NOMO-1 treated with dmso at 0.1 percent for 144 hours (cell line): ENCODE data around the gene ZNF831.

Source experiments
- DNase-seq: peaks from one replicate; lab custom pipeline; 2025; ENCODE audit not compliant: unreplicated experiment; lab: John Stamatoyannopoulos, UW

ZNF831 gene

DNA sequence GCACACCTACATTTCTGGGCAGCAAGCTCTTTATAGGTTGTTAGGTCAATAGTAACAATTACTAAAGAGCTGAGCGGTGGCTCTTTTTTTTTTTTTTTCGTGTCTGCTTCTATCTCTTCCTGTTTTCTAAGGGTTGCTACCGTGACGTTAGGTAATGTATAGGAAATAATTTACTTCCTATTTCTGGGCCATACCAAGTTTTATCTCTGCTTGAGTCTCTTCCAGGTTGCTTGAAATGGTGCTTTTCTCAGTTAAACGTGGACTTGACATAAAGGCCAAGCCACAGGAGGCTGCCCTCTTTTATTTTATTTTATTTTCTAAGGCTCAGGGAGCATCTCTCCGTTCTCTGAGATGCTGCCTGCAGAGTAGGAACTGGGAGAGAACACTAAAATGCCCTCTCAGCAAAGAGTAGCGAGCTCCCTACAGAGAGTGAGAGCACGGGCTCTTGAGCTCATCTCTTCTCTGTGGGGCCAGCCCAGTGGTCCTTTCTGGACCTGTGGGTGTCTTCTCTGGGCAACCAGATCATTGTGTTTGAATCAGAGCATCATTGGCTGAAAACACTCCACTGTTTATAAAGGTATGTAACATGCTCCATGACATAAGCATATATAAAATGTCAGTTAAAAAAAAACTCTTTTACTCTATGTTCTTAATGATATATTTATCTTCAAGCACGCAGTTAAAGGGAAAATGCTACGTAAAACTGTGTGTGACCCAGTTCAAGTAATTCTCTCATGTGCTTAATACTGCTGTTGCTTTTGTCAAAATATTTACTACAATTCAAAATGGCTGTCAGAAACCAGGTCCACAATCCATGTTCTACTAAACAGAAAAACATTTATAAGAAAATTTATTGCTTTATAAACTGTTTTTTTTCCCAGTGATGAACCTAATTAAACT lies at the start of gene ZNF831:
ZNF831 (plus strand) TSS at position 191 of the 900 bp plus-strand sequence. CDS start 27,199 bp downstream, outside the sequence.
- DNase-seq = peak; percentile 65

- DNase-seq = no peak
These were observed 46.1 kb upstream of the ZNF831 start for GRCh38 chr20:59117526-59117925.

GRCh38 chr20:59118855-59119254 lies 44.8 kb upstream of the ZNF831 start:
- DNase-seq = no peak

GRCh38 chr20:59120491-59120890 lies 43.1 kb upstream of the ZNF831 start:
- peak; percentile 31 for DNase-seq

DNA sequence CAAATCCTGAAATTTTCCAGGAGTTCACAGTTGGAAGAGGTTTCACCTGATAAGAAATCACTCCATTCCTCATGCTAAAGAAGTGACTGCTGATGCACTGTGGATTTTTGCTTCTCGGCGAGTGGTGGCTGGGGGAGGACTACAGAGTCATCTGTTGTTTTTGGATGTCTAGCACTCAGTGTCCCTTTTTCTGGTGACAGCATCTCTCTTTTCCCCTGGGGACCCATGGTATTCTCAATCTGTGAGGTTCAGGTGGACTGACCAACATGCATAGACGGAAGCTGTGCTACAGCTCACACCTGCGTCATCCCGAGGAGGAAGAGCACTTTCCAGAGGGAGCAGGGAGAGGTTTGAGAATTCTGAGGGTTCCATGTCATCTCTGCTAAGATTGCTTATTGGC lies 42.7 kb upstream of the ZNF831 start:
- no peak for DNase-seq

DNA sequence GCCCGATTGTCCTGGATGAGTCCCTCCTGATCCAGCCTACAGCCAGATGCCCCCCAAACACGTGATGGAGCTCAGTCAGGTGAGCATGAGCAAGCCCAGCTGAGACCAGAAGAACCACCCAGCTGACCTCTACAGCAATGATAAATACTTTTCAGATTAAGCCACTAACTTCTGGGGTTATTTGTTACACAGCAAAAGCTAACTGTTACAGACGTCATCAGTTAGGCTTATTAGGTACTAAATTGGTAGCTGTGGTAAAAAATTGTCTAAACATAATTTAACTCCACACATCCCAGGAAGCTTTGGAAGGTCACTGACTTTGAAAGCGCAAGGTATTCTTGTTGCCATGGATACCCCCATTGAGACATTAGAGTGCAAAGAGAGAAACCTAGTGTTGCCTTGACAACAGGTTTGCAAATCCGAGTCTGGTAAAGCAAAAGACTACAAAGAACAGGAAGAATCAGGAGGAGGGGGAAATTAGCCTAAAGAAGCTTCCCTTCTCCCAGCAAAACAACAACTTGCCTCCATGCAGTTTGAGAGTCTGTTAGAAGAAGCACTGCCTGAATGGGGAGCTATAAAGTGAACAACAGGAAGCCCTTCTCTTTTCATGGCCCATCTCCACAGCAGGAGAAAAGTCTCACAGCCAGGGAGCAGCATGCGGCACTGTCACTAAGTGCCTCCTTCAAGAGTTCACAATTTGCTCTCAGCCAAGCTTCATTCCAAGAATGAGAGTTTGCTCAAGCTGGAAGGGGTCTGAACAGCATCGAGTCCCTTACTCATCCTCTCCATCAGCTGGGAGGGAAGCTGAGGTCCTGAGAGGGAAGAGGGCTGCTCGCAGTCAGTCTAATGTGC lies 41.7 kb upstream of the ZNF831 start:
- no peak for DNase-seq

DNA sequence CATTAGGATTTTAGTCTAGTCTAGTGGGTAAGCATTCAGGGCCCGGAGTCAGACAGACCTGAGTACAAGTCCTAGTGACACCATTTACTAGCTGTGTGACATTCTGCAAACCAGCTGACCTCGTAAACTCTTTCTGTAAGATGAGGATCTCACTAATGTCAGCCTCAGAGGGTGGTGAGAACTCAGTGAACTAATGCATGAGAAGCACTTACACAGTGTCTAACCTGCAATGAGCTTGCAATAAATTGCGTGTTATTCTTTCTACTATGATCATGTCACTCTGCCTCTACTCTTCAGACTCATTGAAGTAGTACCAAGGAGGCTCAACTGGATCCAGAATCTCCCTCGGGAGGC lies 41.1 kb upstream of the ZNF831 start:
- DNase-seq = no peak

GRCh38 chr20:59123011-59123677 lies 40.5 kb upstream of the ZNF831 start:
- no peak for DNase-seq

- no peak for DNase-seq
These were observed 39.9 kb upstream of the ZNF831 start for GRCh38 chr20:59123678-59124255.

DNA sequence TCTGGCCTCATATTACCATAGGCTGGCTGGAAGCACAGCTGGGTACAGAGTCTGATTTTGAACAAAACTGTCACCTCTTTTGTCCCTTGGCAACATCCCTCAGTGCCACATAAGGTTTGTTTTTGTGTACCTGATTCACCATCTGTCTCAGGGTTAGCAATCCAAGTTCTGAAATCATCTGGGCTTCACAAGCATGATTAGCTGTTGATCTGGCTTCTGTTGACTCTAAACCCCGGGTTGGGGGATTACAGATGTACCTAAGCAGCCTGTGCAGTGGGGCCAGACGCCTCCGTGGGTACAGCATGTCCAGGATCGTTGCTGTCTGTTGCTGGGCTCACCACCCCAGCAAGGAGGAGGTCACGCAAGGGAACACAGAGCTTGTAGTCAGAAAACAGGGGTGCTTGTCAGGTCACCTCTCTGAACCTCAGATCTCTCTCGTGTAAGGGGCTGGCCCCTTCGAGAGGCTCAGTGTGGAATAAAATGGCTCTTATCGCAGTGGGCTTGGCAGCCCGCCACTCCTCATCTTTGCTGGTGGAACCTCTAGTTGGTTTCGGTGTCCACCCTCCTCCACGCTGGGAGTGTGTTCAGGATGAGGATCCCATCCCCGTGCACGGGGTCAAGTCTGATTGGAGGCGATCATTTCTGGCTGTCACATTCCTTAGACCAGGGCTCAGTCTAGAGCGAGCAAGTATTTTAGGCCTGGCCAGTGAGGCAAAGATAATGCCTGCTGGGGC lies 39.2 kb upstream of the ZNF831 start:
- DNase-seq = no peak

- no peak for DNase-seq
These were observed 38.3 kb upstream of the ZNF831 start for GRCh38 chr20:59125332-59125731.

DNA sequence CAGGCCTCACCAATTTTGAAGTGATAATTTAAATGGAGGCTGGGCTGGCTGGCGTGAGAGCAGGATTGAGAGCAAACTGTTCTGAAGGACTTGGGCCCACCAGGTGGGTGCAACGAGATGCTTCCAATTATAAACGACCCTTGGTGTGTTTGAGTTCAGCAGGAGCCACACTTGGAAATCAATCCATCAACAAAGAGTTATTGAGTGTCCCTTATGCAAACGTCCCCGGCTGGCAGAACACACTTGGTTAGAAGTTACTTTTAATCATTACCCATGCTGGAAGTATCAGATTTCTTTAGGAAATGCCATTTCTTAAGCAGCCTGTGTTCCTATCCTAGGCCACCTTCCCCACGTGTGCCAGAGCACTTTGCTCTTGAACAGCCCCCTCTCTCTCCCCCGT lies 37.8 kb upstream of the ZNF831 start:
- no peak for DNase-seq

DNA sequence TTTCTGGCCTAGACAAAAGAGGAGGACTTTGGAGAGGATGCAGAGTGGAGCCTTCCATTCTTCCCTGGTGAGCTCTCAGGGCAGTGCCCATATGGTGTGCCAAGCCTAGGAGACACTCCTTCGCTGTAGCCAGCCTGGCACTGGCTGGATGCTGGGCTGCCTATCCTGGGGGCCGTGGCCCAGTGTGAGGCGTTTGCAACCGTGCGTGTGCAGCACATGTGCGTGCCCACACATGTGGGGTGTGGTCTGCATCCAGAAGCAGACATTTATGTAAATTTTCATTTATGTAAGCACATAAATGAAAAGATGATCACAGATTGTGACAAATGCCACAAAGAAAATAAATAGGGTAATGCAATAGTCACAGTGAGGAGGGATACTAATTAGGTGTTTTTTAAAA lies 35.8 kb upstream of the ZNF831 start:
- no peak for DNase-seq

DNA sequence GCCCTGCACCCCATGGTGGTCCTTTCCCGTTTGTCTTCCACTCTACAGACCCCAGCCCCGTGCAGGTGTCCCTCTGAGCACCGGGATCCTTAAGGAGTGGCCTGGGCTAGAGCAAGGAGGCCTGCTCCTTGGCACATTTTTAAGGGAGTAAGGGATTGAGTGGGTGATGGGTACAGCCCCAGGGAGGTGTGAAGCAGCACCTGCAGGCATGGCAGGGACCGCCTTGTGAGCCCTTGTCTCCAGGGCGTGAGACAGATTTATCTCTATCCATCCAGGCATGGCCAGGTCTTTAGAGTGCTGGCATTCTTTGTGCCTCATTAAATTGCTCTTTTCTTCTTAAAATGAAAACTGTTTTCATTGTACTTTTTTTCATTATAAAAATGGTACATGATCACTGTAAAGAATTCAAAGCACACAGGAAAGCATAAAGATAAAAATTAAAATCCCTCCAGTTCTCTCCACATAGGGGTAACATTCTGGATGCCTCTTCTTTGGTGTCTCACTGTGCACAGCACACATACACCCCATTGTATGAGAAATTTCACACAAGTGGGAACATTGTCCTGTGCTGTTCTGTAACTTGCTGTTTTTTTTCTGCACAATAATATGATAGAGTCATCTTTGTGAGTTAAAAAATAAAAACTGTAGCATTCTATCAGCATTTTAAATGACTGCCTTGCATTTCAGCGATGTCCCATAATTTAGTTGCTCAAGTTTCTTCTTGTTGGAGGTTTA lies 31.9 kb upstream of the ZNF831 start:
- DNase-seq = no peak

DNA sequence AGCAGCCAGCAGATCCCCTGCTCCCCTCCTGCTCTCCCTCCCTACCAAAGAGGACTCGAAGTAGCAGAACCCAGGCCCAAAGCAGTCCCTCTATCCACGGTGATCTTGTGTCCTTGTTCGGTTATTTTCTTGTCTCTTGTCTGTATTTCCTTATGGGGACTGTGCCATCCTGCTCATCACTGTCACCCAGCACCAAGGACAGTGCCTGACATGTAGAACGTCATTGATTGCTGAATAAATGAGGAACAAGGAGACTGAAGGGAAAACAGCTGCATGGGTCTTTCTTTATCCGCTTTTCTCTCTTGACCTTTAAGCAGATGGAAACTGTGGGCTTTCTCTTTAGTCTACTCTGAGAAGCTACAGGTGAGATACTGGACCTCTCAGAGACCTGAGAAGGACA lies 29.4 kb upstream of the ZNF831 start:
- no peak for DNase-seq

GRCh38 chr20:59135093-59135492 lies 28.5 kb upstream of the ZNF831 start:
- DNase-seq = no peak

DNA sequence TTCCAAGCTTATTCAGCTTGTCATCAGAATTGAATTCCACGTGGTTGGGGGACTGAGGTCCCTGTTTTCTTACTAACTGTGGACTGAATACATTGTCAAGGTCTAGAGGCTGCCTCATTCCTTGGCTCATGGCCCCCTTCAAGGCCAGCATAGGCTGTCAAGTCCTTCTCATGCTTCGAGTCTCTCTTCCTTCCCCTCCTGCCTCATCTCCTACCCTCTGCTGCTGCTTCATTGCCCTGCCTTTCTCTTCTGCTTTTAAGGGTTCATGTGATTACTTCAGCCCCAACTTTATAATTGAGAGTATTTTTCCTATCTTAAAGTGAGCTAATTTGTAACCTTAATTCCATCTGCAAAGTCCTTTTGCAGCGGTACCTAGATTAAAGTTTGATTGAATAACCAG lies 27.6 kb upstream of the ZNF831 start:
- no peak for DNase-seq

- no peak for DNase-seq
These were observed 26.1 kb upstream of the ZNF831 start for GRCh38 chr20:59137532-59137931.

GRCh38 chr20:59138114-59138748 lies 25.4 kb upstream of the ZNF831 start:
- DNase-seq = no peak
